Fibroblast of skin of scalp (primary cell): ENCODE data around the gene CTIF.

Source experiments
- DNase-seq: peaks from one replicate; pipeline ENCODE4 v3.0.0-alpha.2; 2013

The CTIF gene

GRCh38 chr18:48668466-48669179, 129.8 kb downstream of the CTIF start:
- DNase-seq: no peak

GRCh38 chr18:48669180-48669675, 130.4 kb downstream of the CTIF start:
- DNase-seq: no peak

- DNase-seq: no peak
Observed at GRCh38 chr18:48669991-48670750, 131.3 kb downstream of the CTIF start.

GRCh38 chr18:48670751-48671560, 132.1 kb downstream of the CTIF start:
- no peak for DNase-seq

GRCh38 chr18:48671561-48671945, 132.7 kb downstream of the CTIF start:
- DNase-seq: no peak

DNA sequence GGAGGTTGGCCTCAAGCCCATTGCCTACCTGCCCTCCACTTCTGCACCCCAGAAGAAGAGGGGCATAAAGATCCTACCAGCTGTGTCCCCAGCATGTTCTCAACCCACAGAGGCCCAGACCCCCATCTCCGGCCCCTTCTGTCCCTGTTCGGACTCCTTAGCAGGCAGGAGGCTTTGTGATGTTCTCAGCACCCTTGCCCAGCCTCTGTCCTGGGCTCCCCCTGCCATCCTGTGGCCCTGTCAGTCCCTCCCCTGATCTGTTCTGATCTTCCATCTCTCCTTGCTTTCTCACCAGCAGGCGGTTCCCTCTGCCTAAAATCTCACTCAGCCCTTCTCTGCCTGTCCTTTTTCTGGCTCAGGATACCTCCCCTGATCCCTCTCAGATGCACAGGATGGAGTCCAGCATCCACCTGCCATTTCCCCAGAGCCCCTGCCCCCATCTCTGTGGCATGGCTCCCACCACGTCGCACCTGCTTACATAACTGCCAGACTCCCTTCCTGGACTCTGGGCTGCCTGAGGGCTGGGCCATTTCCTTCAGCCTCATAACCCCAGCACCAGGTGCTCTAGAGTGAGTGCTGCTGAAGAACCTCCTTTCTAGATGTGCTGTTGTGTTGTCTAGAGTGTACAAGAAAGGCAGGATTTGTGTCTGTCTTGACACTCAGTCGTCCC, 134.0 kb downstream of the CTIF start:
- DNase-seq: no peak

DNA sequence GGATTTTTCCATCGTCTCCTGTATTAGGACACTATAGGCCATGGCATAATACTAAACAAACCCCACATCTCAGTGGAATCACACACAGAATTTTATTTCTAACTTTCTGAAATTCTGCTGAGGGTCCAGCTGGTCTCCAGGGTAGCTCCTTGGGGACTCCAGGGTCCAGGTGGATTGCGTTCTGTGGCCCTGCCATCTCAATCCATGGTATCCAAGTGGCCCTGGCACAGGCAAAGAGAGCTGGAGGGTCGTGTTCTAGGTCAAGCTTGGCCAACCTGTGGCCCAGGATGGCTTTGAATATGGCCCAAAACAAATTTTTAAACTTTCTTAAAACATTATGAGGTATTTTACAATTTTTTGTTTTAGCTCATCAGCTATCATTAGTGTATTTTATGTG, 134.6 kb downstream of the CTIF start:
- no peak for DNase-seq

- peak; percentile 35 for DNase-seq
Observed at GRCh38 chr18:48673853-48674721, 135.3 kb downstream of the CTIF start.

DNA sequence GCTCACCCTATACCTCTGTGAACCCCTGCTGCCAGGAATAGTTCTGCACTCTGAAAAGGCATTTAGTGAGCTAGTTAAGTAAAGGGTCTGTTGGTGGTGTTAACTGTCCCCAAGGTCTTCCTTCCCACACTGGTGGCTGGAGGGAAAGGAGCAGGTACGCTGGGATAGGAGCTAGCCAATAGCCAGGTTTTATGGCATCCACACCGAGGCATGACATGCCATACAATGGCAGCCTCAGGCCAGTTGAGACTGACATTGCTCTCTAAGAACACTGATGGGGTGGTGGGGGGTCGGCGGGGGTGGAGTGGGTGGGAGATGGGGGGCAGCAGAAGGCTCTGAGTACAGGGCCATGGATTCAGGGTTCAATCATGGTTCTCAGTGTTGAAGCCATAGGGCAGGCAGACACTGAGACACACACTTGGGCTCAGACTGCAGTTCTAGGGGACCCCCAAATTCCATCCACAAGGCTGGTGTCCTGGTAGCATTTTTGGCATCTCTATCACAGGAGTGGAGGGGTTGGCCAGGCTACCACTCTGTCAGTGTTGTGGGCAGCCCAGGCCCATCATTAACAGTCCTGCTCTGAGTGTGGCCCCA, 136.0 kb downstream of the CTIF start:
- no peak for DNase-seq

DNA sequence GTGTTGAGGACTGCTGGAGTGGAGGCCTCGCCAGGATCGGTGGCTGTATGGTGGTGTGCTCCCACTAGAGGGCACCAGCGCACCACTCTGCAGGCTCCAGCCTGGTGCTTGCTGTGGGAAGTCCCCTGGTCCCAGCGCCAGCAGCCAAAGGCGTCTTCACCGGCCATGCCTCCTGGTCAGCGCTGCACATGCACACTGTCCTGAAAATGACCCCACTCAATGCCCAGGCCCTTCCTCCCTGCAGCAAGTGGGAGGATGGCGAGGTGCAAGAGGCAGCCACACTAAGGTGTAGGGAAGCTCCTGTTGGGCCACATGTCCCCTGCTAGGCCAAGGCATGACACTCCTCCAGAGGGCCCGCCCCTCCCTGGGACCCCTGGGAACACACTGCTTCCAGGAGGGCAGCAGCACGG, 136.5 kb downstream of the CTIF start:
- peak; percentile 78 for DNase-seq

DNA sequence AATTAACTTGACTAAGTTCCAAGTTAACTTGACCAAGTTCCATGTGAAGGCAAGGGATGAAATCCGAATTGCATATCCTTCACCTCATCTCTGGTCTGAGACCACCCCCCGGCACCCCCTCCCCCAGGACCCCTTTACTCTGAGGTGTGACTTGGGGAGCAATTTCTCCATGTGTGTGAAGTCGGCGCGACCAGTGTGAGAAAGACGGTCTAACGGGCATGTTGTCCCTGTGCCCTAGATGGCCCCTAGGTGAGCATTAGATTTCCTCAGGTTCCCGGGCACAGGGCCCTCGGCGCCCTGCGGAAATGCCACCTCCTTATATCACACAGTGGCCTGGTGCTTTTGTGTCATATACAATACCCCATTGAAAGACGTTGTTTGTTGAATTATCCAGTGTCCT, 137.1 kb downstream of the CTIF start:
- DNase-seq: no peak

- no peak for DNase-seq
Observed at GRCh38 chr18:48676346-48676745, 137.5 kb downstream of the CTIF start.

- peak; percentile 56 for DNase-seq
Observed at GRCh38 chr18:48676756-48677368, 138.0 kb downstream of the CTIF start.

GRCh38 chr18:48678237-48679115, 139.6 kb downstream of the CTIF start:
- DNase-seq: no peak

GRCh38 chr18:48679236-48679635, 140.4 kb downstream of the CTIF start:
- peak; percentile 39 for DNase-seq

DNA sequence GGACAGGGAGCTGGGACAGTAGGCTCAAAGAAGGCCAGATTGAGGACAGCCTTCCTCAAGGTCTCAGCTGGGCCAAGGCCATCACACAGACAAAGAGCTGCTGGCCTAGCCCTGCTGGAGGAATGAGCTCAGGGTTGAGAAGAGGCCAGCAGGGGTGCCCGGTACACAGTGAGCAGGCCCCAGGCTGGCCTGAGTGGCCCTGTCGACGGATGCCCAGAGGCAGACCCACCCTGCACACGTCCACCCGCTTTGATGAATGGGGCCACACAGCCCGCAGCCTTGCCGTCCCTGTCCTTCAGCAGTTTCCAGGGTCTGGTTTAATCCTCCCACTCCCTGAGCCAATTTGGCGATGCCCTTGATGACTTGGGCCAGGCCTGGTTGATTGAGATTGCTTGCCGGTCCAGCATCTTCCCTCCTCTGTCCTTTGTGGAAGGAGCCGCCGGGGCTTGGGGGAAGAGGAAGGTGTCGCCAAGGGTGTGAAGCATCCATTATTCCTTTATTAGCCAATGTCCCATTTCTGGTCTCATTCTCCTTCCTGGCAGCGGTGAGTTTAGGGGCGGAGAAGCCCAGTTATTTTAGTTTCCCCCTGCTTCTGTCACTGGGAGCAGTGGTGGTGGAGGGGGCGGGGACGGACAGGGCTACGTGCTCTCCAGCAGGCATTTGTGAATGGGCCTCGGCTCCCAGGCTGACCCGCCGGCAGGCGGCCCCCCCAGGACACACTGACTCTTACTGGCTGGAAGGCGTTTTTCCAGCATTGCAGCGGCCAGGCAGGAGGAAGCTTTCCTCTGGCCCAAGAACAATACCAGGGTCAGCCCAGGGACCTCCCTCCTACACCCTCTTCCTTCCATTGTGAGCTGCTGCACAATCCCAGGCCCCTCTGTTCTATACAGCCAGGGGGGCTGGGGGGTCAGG, 141.8 kb downstream of the CTIF start:
- no peak for DNase-seq

DNA sequence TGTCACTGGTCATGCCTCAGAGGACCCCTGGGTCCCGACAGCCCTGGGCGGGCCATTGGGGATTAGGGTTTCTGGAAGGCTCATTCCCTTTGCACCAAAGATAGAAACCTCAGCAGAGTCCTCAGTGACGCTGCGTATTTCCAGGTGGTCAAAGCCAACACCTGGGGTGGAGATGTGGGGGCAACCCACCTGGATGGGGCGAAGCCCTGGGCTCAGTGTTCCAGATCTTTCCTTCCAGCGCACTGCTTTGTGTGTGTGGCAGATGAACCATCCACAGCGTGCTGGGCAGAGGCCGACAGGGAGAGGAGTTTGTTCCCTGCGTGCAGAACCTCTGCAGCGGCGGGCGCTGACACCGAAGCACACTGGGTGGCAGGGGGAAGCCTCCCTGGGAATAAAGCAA, 143.9 kb downstream of the CTIF start:
- no peak for DNase-seq

GRCh38 chr18:48683197-48683596, 144.4 kb downstream of the CTIF start:
- DNase-seq: no peak

GRCh38 chr18:48683661-48684060, 144.8 kb downstream of the CTIF start:
- no peak for DNase-seq
